Stimulated activated CD4-positive, alpha-beta T cell treated with anti-CD3 and anti-CD28 coated beads, Interleukin-1b, Interleukin-23, amount 100 ng/mL, for 24 hours (primary cell): ENCODE measurements around the gene FLOT2.
"Not testable (repeated sequence)": the region's sequence is repeated elsewhere in the genome, so short reads cannot be mapped to it uniquely, and the experiment has no call there.

Experiments used
- DNase-seq, 4 experiments: peaks; one replicate each; pipeline ENCODE4 v3.0.0-alpha.2; 2020; ENCODE audit warnings: low read depth in 4 of 4, low spot score in 1 of 4

The FLOT2 gene

GRCh38 chr17:28896491-28896883 lies 1.0 kb downstream of the FLOT2 start:
- DNase-seq, result no peak

- no peak for DNase-seq
Observed at GRCh38 chr17:28895794-28896447, 1.6 kb downstream of the FLOT2 start.

GRCh38 chr17:28893248-28894183 lies 4.0 kb downstream of the FLOT2 start:
- DNase-seq, result not testable (repeated sequence)

GRCh38 chr17:28892024-28892423 lies 5.5 kb downstream of the FLOT2 start:
- DNase-seq, result no peak

GRCh38 chr17:28891201-28891600 lies 6.3 kb downstream of the FLOT2 start:
- DNase-seq, result no peak

GRCh38 chr17:28889996-28890395 lies 7.5 kb downstream of the FLOT2 start:
- no peak for DNase-seq

- DNase-seq, result no peak
Observed at GRCh38 chr17:28888832-28889231, 8.7 kb downstream of the FLOT2 start.

- DNase-seq, result no peak
Observed at GRCh38 chr17:28887871-28888471, 9.6 kb downstream of the FLOT2 start.

GRCh38 chr17:28885951-28886350 lies 11.6 kb downstream of the FLOT2 start:
- DNase-seq, result no peak

- DNase-seq, result no peak
Observed at GRCh38 chr17:28885363-28885762, 12.2 kb downstream of the FLOT2 start.

GRCh38 chr17:28883967-28884702 lies 13.4 kb downstream of the FLOT2 start:
- no peak for DNase-seq

GRCh38 chr17:28882154-28882895 lies 15.2 kb downstream of the FLOT2 start:
- DNase-seq, result no peak

GRCh38 chr17:28881533-28882056 lies 15.9 kb downstream of the FLOT2 start:
- no peak for DNase-seq

- DNase-seq, result no peak
Observed at GRCh38 chr17:28880572-28880945, 17.0 kb downstream of the FLOT2 start.

GRCh38 chr17:28879886-28880571 lies 17.5 kb downstream of the FLOT2 start:
- DNase-seq, result no peak

GRCh38 chr17:28878981-28879380 lies 18.6 kb downstream of the FLOT2 start:
- no peak for DNase-seq

- DNase-seq, result no peak
Observed at GRCh38 chr17:28878158-28878910, 19.2 kb downstream of the FLOT2 start.

GRCh38 chr17:28877150-28877711 lies 20.3 kb downstream of the FLOT2 start:
- not testable (repeated sequence) for DNase-seq
